ENCODE data around the gene TPST2.

TPST2 gene

GRCh38 chr22:26527574-26528465, 62.1 kb downstream of the TPST2 start:
- DNase-seq = no peak

GRCh38 chr22:26527167-26527566, 62.8 kb downstream of the TPST2 start:
- no peak for DNase-seq

GRCh38 chr22:26525946-26526564, 63.9 kb downstream of the TPST2 start:
- DNase-seq = no peak

- DNase-seq = no peak
Observed at GRCh38 chr22:26524870-26525269, 65.1 kb downstream of the TPST2 start.

- DNase-seq = no peak
Observed at GRCh38 chr22:26522592-26522991, 67.3 kb downstream of the TPST2 start.

- no peak for DNase-seq
Observed at GRCh38 chr22:26522012-26522411, 67.9 kb downstream of the TPST2 start.

- DNase-seq = no peak
Observed at GRCh38 chr22:26517429-26517828, 72.5 kb downstream of the TPST2 start.

GRCh38 chr22:26516503-26516902, 73.4 kb downstream of the TPST2 start:
- DNase-seq = no peak

GRCh38 chr22:26515931-26516330, 74.0 kb downstream of the TPST2 start:
- DNase-seq = no peak

- no peak for DNase-seq
Observed at GRCh38 chr22:26514419-26515161, 75.3 kb downstream of the TPST2 start.

GRCh38 chr22:26513838-26514237, 76.1 kb downstream of the TPST2 start:
- DNase-seq = no peak

- DNase-seq = peak; percentile 1 to 76
Observed at GRCh38 chr22:26512149-26512793, 77.7 kb downstream of the TPST2 start, which contains the start of gene TFIP11. Gene TFIP11, minus strand, starts transcription at chr22:26512473. Its CDS starts 2,201 bp downstream, at chr22:26510272.

GRCh38 chr22:26508148-26508547, 81.8 kb downstream of the TPST2 start:
- no peak for DNase-seq

- DNase-seq = no peak
Observed at GRCh38 chr22:26503758-26504157, 86.2 kb downstream of the TPST2 start.

GRCh38 chr22:26502688-26503561, 87.0 kb downstream of the TPST2 start:
- no peak for DNase-seq

- no peak for DNase-seq
Observed at GRCh38 chr22:26501996-26502395, 87.9 kb downstream of the TPST2 start.

- no peak for DNase-seq
Observed at GRCh38 chr22:26499188-26499703, 90.7 kb downstream of the TPST2 start.

GRCh38 chr22:26496456-26496855, 93.5 kb downstream of the TPST2 start:
- no peak for DNase-seq

- DNase-seq = no peak
Observed at GRCh38 chr22:26494506-26494905, 95.4 kb downstream of the TPST2 start.

GRCh38 chr22:26492220-26492619, 97.7 kb downstream of the TPST2 start:
- DNase-seq = no peak

GRCh38 chr22:26489447-26490036, 100.4 kb downstream of the TPST2 start:
- no peak for DNase-seq
